Hypothalamus (tissue), 51 donors: ENCODE data around the gene SCTR.
A peak's percentile ranks its signal among the peaks of the same experiment; 100 is the strongest.

Source experiments
- DNase-seq, 51 donors: peaks; one replicate each; lab custom pipeline; 2025; lab: John Stamatoyannopoulos, UW

Gene SCTR

GRCh38 chr2:119489232-119489952, 34.9 kb downstream of the SCTR start:
- DNase-seq, result no peak

DNA sequence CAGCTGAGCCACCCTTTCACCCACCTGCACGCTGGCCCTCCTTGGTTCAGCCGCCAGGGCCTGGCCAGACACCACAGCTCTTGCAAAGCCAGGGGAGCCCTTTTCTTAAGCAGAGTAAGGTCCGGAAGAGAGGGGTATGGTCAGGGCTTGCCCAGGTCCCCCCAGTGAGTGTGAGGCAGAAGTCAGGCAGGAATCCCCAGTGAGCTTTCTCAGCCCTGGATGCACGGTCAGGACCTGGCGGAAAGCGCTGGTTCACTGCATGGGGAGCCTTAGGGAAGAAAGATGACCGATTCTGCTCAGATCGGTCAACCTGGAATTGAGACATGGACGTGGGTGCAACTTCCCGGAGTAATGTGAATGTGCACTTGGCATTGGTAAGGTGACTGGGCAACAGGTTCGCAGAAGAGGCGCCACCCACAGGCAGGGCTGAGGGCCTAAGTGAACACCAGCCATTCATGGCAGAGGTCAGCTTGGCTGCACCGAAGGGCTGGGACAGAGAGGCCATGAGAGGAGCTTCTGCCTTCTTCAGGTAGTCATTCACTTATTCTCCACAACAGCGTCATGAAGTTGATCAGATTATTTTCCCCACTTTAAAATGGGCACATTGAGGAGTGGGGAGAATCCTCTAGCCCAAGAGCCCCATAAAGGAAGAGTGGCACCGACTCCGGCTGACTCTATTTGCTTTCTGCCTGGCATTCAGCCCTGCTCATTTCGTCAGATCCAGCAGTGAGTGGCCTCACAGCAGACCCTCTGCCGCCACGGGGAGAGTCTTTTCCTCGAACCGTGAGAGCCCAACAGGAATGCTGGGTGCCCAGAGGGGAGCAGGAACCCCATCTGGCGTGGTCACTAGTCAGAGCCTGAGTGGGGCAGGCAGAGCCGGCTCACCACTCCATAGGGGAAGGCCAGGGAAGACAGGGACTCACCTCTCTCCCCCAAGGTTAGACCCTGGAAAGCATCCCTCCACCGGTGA, 35.8 kb downstream of the SCTR start:
- DNase-seq, result no peak

GRCh38 chr2:119487434-119488244, 36.6 kb downstream of the SCTR start:
- DNase-seq, result no peak

GRCh38 chr2:119486886-119487285, 37.4 kb downstream of the SCTR start:
- no peak for DNase-seq

- DNase-seq, result no peak
Measured at GRCh38 chr2:119486196-119486827, 38.0 kb downstream of the SCTR start.

- DNase-seq, result no peak
Measured at GRCh38 chr2:119485336-119486110, 38.8 kb downstream of the SCTR start.

DNA sequence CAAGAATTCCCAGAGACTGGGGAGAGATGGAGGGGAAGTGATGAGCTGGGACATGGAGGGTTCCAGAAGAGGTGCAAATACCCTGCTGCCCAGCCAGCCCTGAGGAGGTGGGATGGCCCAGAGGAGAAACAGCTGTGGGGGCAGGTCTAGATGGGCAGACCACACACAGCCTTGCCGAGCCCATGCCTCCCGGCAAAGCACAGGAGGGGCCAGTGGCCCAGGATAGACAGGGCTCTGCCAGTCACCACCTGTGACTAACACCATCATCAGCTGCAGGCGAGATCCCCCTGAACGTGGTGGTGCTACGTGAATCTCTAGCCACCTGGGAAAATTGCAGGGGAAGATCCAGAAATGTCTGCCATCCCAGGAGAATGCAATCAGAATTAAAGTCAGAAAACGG, 39.4 kb downstream of the SCTR start:
- no peak for DNase-seq

DNA sequence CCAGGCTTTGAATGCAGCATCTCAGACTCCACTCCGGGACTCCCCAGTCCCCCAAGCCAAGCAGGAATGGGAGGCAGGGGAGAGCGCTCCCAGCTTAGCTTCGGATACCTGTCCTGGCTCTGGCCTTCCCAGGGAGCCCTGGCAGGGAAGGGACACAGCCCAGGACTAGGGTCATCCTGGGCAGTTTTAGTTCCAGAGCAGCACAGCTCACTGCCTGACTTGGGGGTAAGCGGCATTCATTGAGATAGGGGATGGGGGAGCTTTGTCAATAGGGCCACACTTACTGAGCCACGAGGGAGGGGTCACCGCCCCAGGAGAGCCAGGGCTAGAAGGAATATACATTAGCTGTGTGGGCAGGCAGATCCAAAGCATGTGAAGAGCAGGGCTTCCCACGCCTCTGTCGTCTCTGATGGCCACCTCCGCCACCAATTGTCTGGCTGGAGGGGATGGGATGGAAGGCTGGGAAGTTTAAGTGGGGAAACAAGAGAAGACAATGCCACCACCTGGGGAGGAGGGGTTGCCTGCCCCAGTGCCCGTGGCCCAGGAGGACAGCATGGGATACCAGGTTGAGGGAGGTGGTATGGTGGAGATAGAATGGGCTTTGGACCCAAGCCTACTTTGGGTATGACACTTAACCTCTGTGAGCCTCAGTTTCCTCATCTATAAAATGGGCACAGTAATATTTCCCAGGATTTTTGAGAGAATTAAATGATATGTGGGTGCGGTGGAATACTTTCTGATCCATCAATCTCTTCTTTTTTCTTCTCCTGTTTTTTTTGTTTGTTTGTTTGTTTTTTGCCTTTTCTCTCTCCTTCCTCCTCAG, 40.2 kb downstream of the SCTR start:
- DNase-seq, result no peak

GRCh38 chr2:119483395-119483753, 40.9 kb downstream of the SCTR start:
- DNase-seq, result no peak

DNA sequence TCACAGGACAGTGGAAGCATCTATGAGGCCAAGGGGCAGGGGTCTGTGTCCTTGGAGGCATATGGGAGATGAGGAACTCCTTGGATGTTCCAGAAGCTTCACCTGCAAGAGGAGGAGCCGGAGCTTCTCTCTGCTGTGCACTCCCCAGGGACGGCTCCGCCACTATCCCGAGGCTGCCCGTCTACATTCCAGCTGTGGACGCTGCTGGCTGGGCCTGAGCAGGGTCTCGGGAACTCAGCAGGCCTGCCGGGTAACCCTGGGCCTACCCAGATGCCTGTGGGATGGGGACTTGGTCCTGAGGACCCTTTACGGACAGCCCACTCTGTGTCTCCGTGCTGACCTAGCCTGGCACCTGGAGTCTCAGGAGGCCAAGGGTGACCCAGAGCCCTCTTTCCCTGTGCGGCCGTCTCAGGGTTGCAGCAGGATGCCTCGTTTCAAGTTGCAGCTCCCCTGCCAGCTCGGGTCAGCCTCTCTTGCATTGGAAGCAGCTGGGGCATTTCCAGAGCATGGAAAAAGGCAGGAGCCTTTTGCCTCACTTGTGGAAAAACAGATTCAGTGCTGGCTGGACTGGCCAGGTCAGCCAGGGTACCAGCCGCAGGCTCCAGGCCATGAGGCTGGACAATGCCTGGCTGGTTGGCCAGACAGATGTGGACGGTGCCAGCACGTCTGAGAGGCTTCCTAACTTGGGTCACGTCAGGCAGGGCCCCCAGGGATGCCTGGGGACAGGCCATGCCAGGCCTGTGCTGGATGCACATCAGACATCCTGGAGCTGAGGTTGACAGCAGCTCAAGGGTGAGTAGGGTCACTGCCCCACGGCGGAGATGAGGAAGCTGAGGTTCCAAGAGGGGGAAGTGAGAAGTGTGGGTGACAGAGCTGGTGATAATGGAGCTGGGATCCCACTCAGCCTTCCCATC, 41.5 kb downstream of the SCTR start:
- DNase-seq, result peak in 2 of 51 donors; percentile 7 to 23

- DNase-seq, result no peak
Measured at GRCh38 chr2:119481501-119482455, 42.5 kb downstream of the SCTR start.

DNA sequence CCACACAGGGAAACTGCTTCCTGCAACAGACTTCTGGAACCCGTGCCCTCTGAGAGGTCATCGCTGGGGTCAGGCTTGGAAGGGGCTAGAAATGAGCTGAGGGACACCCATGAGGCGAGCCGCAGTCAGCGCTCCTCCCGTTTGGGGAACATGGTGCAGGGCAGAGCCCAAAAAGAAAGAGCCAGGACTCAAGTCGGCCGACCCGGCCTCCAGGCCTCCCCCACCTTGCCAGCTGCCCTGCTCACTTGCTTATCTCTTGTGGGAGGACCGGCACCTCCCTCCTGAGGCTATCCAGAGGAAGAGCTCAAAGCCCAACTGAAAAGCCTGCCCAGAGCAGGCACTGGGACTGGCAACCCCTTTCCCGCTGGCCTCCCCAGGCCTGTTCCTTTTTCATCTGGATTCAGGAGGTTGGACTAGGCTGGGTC, 43.6 kb downstream of the SCTR start:
- DNase-seq, result no peak

DNA sequence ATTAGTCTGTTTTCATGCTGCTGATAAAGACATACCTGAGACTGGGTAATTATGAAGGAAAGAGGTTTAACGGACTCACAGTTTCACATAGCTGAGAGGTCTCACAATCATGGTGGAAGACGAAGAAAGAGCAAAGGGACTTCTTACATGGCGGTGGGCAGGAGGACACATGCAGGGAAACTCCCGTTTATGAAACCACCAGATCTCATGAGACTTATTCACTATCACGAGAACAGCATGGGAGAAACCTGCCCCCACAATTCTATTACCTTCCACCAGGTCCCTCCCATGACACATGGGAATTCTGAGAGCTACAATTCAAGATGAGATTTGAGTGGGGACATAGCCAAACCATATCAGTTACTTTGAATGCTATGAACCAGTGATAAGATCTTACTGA, 44.1 kb downstream of the SCTR start:
- no peak for DNase-seq

DNA sequence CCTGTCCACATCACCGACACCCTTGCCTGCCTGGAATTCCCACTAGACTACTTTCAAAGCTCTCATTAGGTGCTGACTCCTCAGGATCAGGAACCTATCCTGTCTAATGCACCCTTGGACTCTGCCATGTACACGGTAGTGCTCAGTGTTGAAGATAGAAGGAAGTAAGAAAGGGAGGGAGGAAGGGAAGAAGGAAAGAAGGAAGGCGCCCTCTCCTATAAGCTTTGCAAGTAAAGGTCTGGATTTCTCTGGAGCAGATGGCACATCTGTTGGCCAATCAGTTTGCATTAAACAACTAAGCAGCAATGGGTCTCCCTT, 45.3 kb downstream of the SCTR start:
- DNase-seq, result no peak

DNA sequence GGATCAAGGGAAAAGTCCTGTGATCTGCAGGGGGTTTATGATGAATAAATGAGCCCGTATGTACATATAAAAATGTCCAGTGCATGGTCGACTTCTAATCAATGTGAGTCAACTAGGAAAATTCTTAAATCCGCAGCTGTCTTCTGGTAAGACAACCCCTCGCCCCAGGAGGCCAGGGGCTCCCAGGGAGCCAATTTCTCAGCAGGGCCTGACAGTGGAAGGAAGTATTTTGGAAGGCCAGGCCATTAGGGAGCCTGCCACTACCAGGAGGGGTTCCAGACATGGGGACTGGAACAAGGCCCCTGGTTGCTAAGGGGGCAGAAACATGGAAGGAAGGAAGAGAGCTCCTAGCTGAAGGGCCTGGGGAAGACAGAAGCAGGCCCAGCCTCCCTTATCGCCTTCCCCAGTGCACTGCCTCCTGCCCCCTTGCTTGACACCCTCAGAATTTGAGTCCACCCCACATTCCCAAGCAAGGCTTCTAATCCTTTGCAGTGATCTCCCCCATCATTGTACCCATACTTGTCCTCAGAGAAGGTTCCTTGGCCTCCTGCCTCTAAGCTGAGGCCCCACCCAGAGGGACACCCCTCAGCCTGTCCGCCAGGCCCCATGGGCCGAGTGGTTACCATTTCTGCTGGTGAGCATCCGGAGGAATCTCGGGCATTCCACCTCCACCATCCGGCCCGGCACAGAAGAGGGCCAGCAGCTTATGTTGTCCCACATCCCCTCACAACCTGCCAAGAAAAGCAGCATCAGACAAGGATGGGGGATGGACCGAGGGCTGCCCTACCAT, 45.9 kb downstream of the SCTR start:
- no peak for DNase-seq

GRCh38 chr2:119477113-119477505, 47.2 kb downstream of the SCTR start:
- DNase-seq, result no peak
